Cardiac fibroblast (primary cell): ENCODE measurements around the gene CALM3.

Source experiments
- DNase-seq, 2 donors: peaks; one replicate each; pipeline versions ENCODE4 v3.0.0 to v3.0.0-alpha.2; 2010; ENCODE audit warnings: low read depth in 2 of 2
- H3K4me3 ChIP-seq, 2 donors: replicated peaks in 1 of 2; 1 replicate in 1 of 2; 2 replicates in 1 of 2; pipeline ENCODE4 v1.5.1; 2011; ENCODE audit warnings: low read depth in 2 of 2, low read length in 2 of 2, mild to moderate bottlenecking in 2 of 2, moderate library complexity in 1 of 2
- TF ChIP-seq, protein P1 (sequence below): IDR thresholded peaks from one replicate; pipeline ENCODE4 v1.5.1; 2011; ENCODE audit warnings: low read depth, mild to moderate bottlenecking, low read length, inconsistent platforms

Gene CALM3

DNA sequence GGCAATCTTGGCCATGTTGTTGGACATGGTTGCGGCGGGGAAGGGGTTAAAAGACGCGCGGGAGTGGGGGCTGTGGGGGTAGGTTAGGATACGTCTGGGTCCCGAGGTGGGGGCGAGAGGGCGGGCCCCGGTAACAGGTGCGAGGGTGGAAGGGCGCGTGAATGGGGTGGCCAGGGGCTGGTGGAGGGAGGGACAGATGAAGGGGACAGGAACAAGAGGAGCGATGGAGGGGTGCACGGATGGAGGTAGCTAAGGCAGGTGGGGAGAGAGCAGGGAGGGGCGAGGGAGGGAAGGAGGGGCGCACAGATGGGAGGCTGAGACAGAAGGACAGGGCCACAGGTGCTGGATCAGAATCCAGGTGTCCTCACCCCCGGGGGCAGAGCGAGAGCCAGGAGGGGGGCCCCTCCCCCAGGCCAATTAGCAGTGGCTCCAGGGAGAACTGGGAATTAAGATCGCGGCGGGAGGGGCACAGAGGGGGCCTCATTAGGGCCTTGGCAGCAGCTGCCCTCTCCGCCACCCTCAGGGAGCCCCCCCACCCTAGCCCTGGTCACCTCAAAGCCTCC, 33.6 kb downstream of the CALM3 start:
- TF ChIP-seq, protein P1, sequence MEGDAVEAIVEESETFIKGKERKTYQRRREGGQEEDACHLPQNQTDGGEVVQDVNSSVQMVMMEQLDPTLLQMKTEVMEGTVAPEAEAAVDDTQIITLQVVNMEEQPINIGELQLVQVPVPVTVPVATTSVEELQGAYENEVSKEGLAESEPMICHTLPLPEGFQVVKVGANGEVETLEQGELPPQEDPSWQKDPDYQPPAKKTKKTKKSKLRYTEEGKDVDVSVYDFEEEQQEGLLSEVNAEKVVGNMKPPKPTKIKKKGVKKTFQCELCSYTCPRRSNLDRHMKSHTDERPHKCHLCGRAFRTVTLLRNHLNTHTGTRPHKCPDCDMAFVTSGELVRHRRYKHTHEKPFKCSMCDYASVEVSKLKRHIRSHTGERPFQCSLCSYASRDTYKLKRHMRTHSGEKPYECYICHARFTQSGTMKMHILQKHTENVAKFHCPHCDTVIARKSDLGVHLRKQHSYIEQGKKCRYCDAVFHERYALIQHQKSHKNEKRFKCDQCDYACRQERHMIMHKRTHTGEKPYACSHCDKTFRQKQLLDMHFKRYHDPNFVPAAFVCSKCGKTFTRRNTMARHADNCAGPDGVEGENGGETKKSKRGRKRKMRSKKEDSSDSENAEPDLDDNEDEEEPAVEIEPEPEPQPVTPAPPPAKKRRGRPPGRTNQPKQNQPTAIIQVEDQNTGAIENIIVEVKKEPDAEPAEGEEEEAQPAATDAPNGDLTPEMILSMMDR, result no peak
- H3K4me3 ChIP-seq, result peak overlapping the region; percentile 18 to 23
- no peak for DNase-seq

DNA sequence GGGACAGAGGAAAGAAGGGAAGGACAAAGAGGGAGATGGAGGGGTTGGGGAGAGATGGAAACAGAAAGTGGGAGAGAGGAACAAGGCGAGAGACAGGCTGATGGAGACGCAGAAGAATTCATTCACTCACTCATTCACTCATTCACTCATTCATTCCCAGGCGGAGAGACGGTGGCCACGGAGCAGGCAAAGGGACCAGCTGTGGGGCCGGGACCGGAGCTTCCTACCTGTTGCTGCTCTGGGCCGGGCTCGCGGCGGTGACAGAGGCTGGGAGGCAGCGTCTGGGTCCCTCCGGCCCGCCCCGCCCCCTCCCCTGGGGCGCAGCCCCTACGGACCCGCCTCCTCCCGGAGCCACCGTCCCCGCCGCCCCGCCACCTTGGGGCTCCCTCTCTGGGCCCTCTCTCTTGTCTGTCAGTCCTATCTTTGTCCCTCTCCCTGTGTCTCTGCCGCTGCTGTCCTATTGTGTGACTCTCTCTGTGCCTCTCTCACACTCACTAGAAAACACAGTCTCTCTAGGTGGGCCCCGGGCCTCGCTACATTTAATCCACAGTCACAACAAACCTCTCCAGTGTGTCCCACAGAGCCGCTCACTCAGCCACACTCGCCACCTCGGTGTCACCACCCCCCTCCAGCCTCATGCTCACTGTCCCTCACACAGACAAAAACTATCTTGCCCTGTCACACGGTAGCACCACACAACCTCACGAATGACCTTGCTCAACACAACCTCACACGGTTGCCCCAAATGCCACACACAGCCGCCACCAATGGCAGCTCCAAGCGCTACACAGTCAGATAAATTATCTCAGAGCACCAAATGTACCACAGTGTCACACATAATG, 35.0 kb downstream of the CALM3 start, which contains the start of gene GNG8:
TSS of gene GNG8 (minus strand) at position 283 of the 842 bp plus-strand sequence. CDS start 1,520 bp downstream, outside the sequence.
- TF ChIP-seq, protein P1, result no peak

DNA sequence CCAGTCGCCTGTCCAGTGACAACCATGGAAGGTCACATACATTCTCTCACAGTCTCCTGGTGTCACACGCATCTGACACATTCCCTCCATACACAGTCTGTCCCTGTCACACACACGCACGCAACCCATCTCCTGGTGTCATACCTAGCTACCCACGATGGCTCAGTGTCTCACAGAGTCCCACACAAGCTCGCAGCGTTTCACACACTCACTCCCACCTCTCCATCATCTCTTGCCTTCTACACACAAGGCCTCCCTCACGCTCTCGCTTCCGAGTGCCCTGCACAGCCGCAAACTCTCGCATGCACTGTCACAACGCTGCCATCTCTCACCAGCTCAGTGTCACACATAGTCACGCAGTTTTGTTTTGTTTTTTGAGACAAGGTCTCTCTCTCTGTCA, 36.1 kb downstream of the CALM3 start:
- TF ChIP-seq, protein P1, result no peak
- no peak overlapping the region for H3K4me3 ChIP-seq

More for the DNA sequence above, 35.0 kb downstream of the CALM3 start, which contains the start of gene GNG8:
- no peak within 1 kb of the TSS for H3K4me3 ChIP-seq
- DNase-seq, result no peak

DNA sequence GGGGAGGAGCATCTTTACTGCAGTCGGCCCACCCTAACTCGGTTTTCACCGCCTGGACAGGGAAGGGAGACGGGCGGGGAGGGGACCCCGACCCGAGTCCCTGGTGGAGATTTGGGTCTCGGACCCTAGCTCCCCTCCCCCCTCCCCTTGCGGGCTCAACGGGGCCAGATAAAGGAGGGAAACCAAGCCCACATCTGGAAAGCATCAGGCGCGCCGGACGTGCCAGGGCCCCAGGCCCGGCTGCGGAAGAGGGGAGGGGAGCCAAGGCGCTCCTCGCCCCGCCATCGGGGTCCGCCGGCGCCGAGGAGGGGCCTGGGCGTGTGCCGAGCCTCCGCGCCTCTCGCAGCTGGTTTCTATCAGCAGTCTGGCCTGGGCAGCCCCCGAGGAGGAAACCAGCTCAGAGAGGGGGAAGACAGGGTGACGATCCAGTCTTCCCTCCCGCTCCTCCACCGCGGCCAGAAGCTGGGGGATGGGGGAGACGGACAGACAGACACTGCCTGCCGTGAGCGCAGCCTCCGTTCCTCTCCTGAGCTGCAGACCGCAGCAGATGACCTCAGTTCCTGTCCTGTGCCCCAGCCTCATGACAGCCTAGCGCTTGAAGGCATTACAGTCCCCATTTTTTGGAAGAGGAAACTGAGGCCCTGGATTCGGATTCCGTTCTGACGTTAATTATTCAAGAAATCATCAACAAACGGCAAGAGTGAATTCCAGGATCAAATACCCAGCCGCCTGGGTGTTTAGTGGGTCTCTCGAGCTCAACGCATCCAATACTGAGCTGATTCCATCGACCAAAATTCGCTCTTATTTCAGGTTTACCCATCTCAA, 38.4 kb downstream of the CALM3 start:
- TF ChIP-seq, protein P1, result no peak
- peak; percentile 62 to 91 for DNase-seq
- peak overlapping the region; percentile 47 to 51 for H3K4me3 ChIP-seq

More for the DNA sequence above, 36.1 kb downstream of the CALM3 start:
- DNase-seq, result no peak

DNA sequence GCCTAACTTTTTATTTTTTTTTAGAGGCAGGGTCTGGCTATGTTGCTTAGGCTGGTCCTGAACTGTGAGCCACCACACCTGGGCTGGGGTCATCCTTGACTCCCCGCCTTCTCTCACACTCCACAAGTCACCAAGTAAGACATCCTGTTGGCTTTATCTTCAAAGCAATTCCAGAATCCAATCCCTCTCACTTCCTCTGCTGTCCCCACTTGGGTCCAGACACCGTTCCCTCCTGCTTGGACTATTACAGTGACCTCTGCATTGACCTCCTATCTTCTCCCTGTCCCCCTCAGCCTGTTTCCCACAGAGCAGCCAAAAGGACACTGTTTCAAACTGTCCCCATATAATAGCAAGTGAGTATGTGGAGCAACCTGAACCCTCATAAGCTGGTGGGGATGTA, 39.5 kb downstream of the CALM3 start:
- TF ChIP-seq, protein P1, result no peak
- no peak for DNase-seq
- H3K4me3 ChIP-seq, result no peak overlapping the region

DNA sequence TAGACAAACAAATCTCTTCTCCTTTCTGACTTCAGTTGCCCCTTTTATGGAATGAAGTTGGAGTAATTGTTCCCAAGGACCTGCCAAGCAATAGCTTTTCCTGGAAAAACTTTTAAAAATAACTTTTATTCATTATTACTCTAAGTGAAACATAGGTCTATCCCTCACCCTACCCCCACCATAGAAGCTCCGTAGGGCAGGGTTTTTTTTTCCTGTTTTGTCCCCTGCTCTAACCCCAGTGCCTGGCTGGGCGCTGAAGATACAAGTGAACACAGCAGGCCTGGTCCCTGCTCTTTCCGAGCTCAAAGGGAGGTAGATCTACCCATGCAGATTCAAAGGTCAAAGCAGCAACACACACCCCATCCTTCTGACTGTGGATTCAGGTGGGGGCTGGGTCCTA, 43.6 kb downstream of the CALM3 start:
- TF ChIP-seq, protein P1, result no peak
- DNase-seq, result no peak
- H3K4me3 ChIP-seq, result no peak overlapping the region
